Activated CD4-positive, alpha-beta T cell treated with anti-CD3 and anti-CD28 coated beads, Interleukin-2, amount 50 U/mL, for 16 hours (primary cell): ENCODE data around the gene NKIRAS1.
A peak's percentile ranks its signal among the peaks of the same experiment; 100 is the strongest.
"Not testable (repeated sequence)": the region's sequence is repeated elsewhere in the genome, so short reads cannot be mapped to it uniquely, and the experiment has no call there.

Experiments used
- DNase-seq: peaks from one replicate; pipeline ENCODE4 v3.0.0-alpha.2; 2020

The NKIRAS1 gene

GRCh38 chr3:23895181-23895580 lies 21.6 kb downstream of the NKIRAS1 start:
- DNase-seq = no peak

GRCh38 chr3:23894254-23895061 lies 22.3 kb downstream of the NKIRAS1 start:
- no peak for DNase-seq

- DNase-seq = no peak
These were observed 26.8 kb downstream of the NKIRAS1 start for GRCh38 chr3:23889950-23890349.

- no peak for DNase-seq
These were observed 27.4 kb downstream of the NKIRAS1 start for GRCh38 chr3:23889386-23889785.

GRCh38 chr3:23888617-23889228 lies 28.1 kb downstream of the NKIRAS1 start:
- DNase-seq = peak; percentile 8

GRCh38 chr3:23886311-23886710 lies 30.5 kb downstream of the NKIRAS1 start:
- no peak for DNase-seq

GRCh38 chr3:23885210-23885609 lies 31.6 kb downstream of the NKIRAS1 start:
- no peak for DNase-seq

GRCh38 chr3:23884481-23884880 lies 32.3 kb downstream of the NKIRAS1 start:
- DNase-seq = no peak

- DNase-seq = no peak
These were observed 34.3 kb downstream of the NKIRAS1 start for GRCh38 chr3:23882487-23882918.

- not testable (repeated sequence) for DNase-seq
These were observed 34.8 kb downstream of the NKIRAS1 start for GRCh38 chr3:23881993-23882392.

GRCh38 chr3:23880703-23881339 lies 36.0 kb downstream of the NKIRAS1 start:
- DNase-seq = no peak

GRCh38 chr3:23879485-23879884 lies 37.3 kb downstream of the NKIRAS1 start:
- no peak for DNase-seq

GRCh38 chr3:23877329-23877980 lies 39.3 kb downstream of the NKIRAS1 start:
- DNase-seq = no peak

- no peak for DNase-seq
These were observed 39.9 kb downstream of the NKIRAS1 start for GRCh38 chr3:23876923-23877322.

GRCh38 chr3:23875113-23875725 lies 41.6 kb downstream of the NKIRAS1 start:
- DNase-seq = no peak

GRCh38 chr3:23874359-23875112 lies 42.3 kb downstream of the NKIRAS1 start:
- no peak for DNase-seq

- no peak for DNase-seq
These were observed 42.8 kb downstream of the NKIRAS1 start for GRCh38 chr3:23873941-23874340.

- no peak for DNase-seq
These were observed 44.5 kb downstream of the NKIRAS1 start for GRCh38 chr3:23872330-23872729.

GRCh38 chr3:23871361-23871760 lies 45.4 kb downstream of the NKIRAS1 start:
- not testable (repeated sequence) for DNase-seq

GRCh38 chr3:23870663-23871043 lies 46.1 kb downstream of the NKIRAS1 start:
- DNase-seq = not testable (repeated sequence)

- DNase-seq = no peak
These were observed 46.7 kb downstream of the NKIRAS1 start for GRCh38 chr3:23869977-23870662.

GRCh38 chr3:23867838-23868237 lies 49.0 kb downstream of the NKIRAS1 start:
- no peak for DNase-seq
